Kidney (tissue), 14 donors: ENCODE data around the gene PPP1R13L. TPM values are rescaled to one million over a fixed set of nuclear protein-coding genes. Genes with fewer than 3 reads are reported as not detected.

Experiments
- DNase-seq, 5 donors: peaks; one replicate each; pipeline ENCODE4 v3.0.0-alpha.2; 2013 to 2020
- FAIRE-seq: peaks from 2 replicates; lab custom pipeline; 2012; peaks lifted over from hg19 to GRCh38; lab: Jason Lieb, UNC
- H3K27ac ChIP-seq, 2 donors: one replicate each; pipeline ENCODE4 v1.7.0; 2013; ENCODE audit warnings: low read depth in 2 of 2, low read length in 2 of 2, inconsistent platforms in 1 of 2
- H3K27me3 ChIP-seq: one replicate; pipeline ENCODE4 v1.7.1; 2013; ENCODE audit warnings: low read length, inconsistent platforms; ENCODE audit not compliant: control insufficient read depth, insufficient read depth
- H3K36me3 ChIP-seq, 3 donors: one replicate each; pipeline versions ENCODE4 v1.7.0 to v1.7.1; 2013; ENCODE audit warnings: low read length in 3 of 3, control low read depth in 1 of 3, inconsistent platforms in 1 of 3; ENCODE audit not compliant: insufficient read depth in 3 of 3, control insufficient read depth in 2 of 3
- H3K4me1 ChIP-seq, 3 donors: one replicate each; pipeline versions ENCODE4 v1.7.0 to v1.7.1; 2013; ENCODE audit warnings: low read length in 3 of 3, inconsistent platforms in 1 of 3, low read depth in 1 of 3; ENCODE audit not compliant: control insufficient read depth in 2 of 3, insufficient read depth in 2 of 3
- H3K4me3 ChIP-seq, 3 donors: one replicate each; pipeline versions ENCODE4 v1.7.0 to v1.8.1; 2013; ENCODE audit warnings: low read length in 3 of 3, control low read depth in 1 of 3, inconsistent platforms in 1 of 3
- H3K9ac ChIP-seq, 3 donors: one replicate each; pipeline versions ENCODE4 v1.7.0 to v1.7.1; 2013; ENCODE audit warnings: low read length in 3 of 3, control low read depth in 1 of 3, inconsistent platforms in 1 of 3
- H3K9me3 ChIP-seq, 3 donors: one replicate each; pipeline versions ENCODE4 v1.7.0 to v1.7.1; 2013; ENCODE audit warnings: low read length in 3 of 3, control low read depth in 1 of 3, inconsistent platforms in 1 of 3; ENCODE audit not compliant: control insufficient read depth in 2 of 3, insufficient read depth in 1 of 3
- intact Hi-C: fragments of 100-400 bp; cut with DNase I; formaldehyde crosslinking; loops from one replicate; pipeline ENCODE4 v1.11.1; 2022
- polyA plus RNA-seq: library from polyadenylated mRNA; stranded (reverse); fragments of 350-450 nt; fragmentation: Illumina TruSeq; extraction: RNeasy Lipid Tissue Mini Kit (QIAGEN cat#74804); gene quantifications from one replicate; pipeline ENCODE4 v1.2.3, GENCODE V29; 2014; ENCODE audit warnings: low read depth, low replicate concordance; ENCODE audit not compliant: insufficient read depth
- total RNA-seq: library from RNA; stranded (reverse); fragmentation: NEBNext Ultra II Directional; extraction: Animal tissue kit (Norgen Biotek cat#: 25700); gene quantifications from one replicate; pipeline ENCODE4 v1.2.1, GENCODE V29; 2021
- TF ChIP-seq, protein P1 (sequence below): IDR thresholded peaks from 3 replicates; pipeline ENCODE4 v1.5.1; 2012; ENCODE audit warnings: mild to moderate bottlenecking, moderate library complexity, borderline replicate concordance; ENCODE audit not compliant: insufficient read depth; ENCODE audit errors: extremely low read depth
- donor health status: control.
- donor health status: control.
- donor health status: control.
- donor health status: control.
- donor health status: control.
- donor health status: DM: yes; HTN: yes; CAD: no.
- donor health status: Normal renal cell carcinoma (clear cell type).

Gene PPP1R13L
- total and polyA plus RNA-seq, 2 donors from 2014 or later: 21.4 to 32.4 TPM

DNA sequence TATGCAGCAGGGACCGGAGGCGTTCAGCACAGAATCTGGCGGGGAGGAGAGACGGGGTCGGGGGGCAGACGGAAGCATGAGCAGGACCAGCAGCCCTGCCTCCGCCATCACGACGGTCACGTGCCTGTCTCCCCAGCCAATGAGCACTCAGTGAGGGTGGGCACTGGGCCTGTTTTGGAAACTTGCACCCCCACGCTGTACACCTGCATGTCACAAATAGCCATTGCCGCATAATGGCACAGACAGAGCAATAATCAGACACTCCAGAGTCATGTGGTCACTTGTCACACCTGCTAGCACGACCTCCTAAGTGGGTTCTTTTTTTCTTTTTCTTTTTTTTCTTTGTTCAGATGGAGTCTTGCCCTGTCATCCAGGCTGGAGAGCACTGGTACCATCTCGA lies 43.3 kb downstream of the PPP1R13L start:
- H3K36me3 ChIP-seq: peaks cover 0 to 7% (median 0%) of the 10 kb centered on the region in 3 donors
- intact Hi-C loops: no loop called here
- no peak for FAIRE-seq

DNA sequence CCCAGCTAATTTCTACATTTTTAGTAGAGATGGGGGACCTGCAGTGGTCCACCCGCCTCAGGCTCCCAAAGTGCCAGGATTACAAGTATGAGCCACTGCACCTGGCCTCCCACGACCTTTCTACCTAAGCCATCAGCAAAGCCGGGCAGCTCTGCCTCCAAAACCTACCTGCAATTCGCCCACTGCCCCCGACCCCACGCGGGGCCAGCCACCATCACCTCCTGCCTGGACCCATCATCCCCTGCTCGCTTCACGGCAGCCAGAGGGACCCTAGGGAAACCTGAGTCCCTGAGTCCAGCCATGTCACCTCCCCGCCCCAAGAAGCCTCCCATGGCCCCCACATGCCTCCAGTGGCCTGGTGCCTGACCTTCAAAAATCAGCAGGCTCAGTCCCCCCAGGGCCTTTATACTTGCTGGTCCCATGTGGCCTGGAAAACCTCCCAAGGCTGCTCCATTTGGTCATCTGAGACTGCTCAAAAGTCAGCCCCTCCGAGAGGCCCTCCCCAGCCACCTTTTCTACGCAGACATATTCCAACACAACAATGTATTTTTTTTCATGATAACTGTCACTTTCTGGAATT lies 46.6 kb downstream of the PPP1R13L start:
- no peaks in the 10 kb centered on the region for H3K4me1 ChIP-seq
- H3K27me3 ChIP-seq: no peaks in the 10 kb centered on the region
- H3K9me3 ChIP-seq: no peaks in the 10 kb centered on the region
- DNase-seq: peak in 1 of 5 donors; percentile 59
- H3K27ac ChIP-seq: no peak overlapping the region
- peaks cover 0 to 11% (median 3%) of the 10 kb centered on the region in 3 donors for H3K36me3 ChIP-seq
- intact Hi-C loops: no loop called here
- TF ChIP-seq, protein P1, sequence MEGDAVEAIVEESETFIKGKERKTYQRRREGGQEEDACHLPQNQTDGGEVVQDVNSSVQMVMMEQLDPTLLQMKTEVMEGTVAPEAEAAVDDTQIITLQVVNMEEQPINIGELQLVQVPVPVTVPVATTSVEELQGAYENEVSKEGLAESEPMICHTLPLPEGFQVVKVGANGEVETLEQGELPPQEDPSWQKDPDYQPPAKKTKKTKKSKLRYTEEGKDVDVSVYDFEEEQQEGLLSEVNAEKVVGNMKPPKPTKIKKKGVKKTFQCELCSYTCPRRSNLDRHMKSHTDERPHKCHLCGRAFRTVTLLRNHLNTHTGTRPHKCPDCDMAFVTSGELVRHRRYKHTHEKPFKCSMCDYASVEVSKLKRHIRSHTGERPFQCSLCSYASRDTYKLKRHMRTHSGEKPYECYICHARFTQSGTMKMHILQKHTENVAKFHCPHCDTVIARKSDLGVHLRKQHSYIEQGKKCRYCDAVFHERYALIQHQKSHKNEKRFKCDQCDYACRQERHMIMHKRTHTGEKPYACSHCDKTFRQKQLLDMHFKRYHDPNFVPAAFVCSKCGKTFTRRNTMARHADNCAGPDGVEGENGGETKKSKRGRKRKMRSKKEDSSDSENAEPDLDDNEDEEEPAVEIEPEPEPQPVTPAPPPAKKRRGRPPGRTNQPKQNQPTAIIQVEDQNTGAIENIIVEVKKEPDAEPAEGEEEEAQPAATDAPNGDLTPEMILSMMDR: no peak
- H3K9ac ChIP-seq: no peak overlapping the region
- no peak for FAIRE-seq
- H3K4me3 ChIP-seq: no peak overlapping the region

More for the DNA sequence above, 43.3 kb downstream of the PPP1R13L start:
- no peak overlapping the region for H3K4me3 ChIP-seq
- DNase-seq: peak in 1 of 5 donors; percentile 62
- H3K9ac ChIP-seq: no peak overlapping the region
- H3K27ac ChIP-seq: no peak overlapping the region
- no peaks in the 10 kb centered on the region for H3K9me3 ChIP-seq
- H3K27me3 ChIP-seq: no peaks in the 10 kb centered on the region
- TF ChIP-seq, protein P1: no peak
- no peaks in the 10 kb centered on the region for H3K4me1 ChIP-seq

DNA sequence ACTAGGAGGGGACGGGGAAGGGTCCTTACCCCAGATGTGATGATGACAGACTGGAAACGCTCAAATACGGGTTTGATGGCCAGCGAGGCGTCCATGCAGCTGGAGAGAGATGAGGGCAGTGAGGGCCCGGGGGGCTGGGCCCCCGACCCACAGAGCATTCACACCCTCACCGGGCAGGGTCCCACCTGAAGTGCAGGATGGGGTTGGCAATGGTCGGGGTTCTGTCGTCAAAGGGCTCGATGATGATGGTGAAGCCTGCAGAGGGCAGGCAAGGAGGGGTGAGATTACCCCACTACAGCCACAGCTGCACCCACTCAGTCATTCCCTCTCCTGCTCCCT lies 47.5 kb downstream of the PPP1R13L start:
- Histone ChIP-seq H3K9me3 (no peaks in the 10 kb centered on the region), H3K4me3 (no peak overlapping the region), H3K27ac (no peak overlapping the region), H3K36me3 (peaks cover 0 to 15% (median 3%) of the 10 kb centered on the region in 3 donors), H3K27me3 (no peaks in the 10 kb centered on the region), H3K4me1 (no peaks in the 10 kb centered on the region), H3K9ac (no peak overlapping the region)
- TF ChIP-seq, protein P1: no peak
- FAIRE-seq: no peak
- peak in 1 of 5 donors; percentile 33 for DNase-seq
- intact Hi-C loops: no loop called here
